Left lung (tissue), 14 donors: ENCODE data around the gene CLDND2. TPM values are rescaled to one million over a fixed set of nuclear protein-coding genes. Genes with fewer than 3 reads are reported as not detected.
"Not testable (repeated sequence)": the region's sequence is repeated elsewhere in the genome, so short reads cannot be mapped to it uniquely, and the experiment has no call there.

Source experiments
- ATAC-seq: fragments of 200-7000 bp; cut with Tn5 transposase; one replicate; pipeline ENCODE4 v1.9.1; 2020; ENCODE audit warnings: moderate library complexity
- DNase-seq, 4 donors: peaks; one replicate each; pipeline ENCODE4 v3.0.0-alpha.2; 2013 to 2020
- H3K27ac ChIP-seq, 2 donors: fragments of 200-600 bp; sonication (generic) in 1 of 2; one replicate each; pipeline versions ENCODE4 v1.5.0 to v1.8.0; 2020 to 2021
- H3K27me3 ChIP-seq, 2 donors: fragments of 200-600 bp; sonication (generic) in 1 of 2; one replicate each; pipeline versions ENCODE4 v1.5.0 to v1.8.0; 2020 to 2021
- H3K36me3 ChIP-seq, 2 donors: fragments of 200-600 bp; sonication (generic) in 1 of 2; one replicate each; pipeline versions ENCODE4 v1.5.0 to v1.8.0; 2020 to 2021
- H3K4me1 ChIP-seq, 2 donors: fragments of 200-600 bp; one replicate each; pipeline ENCODE4 v1.8.0; 2021
- H3K4me3 ChIP-seq, 2 donors: fragments of 200-600 bp; sonication (generic) in 1 of 2; one replicate each; pipeline versions ENCODE4 v1.5.0 to v1.8.0; 2020 to 2021; ENCODE audit warnings: mild to moderate bottlenecking in 1 of 2
- H3K9me3 ChIP-seq, 2 donors: fragments of 200-600 bp; sonication (generic) in 1 of 2; one replicate each; pipeline versions ENCODE4 v1.5.0 to v1.8.0; 2020 to 2021
- intact Hi-C, 2 donors: fragments of 100-400 bp; cut with DNase I; formaldehyde crosslinking; loops; one replicate each; pipeline versions ENCODE4 v1.11.2 to v1.14.2; 2022
- long read RNA-seq, 12 donors: library from polyadenylated mRNA in 2 of 12; unstranded in 2 of 12; transcript quantifications; one replicate each; pipeline ENCODE4 v2.0.0 and lab custom pipeline, GENCODE V29; 2019 to 2026
- polyA plus RNA-seq, 6 donors: library from polyadenylated mRNA; unstranded; fragments of 120-200 nt; gene quantifications; one replicate each; pipeline ENCODE4 v1.2.1, GENCODE V29; 2013; ENCODE audit not compliant: insufficient read length in 6 of 6
- total RNA-seq, 2 donors: library from RNA; stranded (reverse); fragmentation: NEBNext Ultra II Directional; extraction: Animal tissue kit (Norgen Biotek cat#: 25700); gene quantifications; one replicate each; pipeline ENCODE4 v1.2.1, GENCODE V29; 2021
- TF ChIP-seq, protein P1 (sequence below), 2 donors: fragments of 200-600 bp; sonication (generic) in 1 of 2; IDR thresholded peaks; one replicate each; pipeline versions ENCODE4 v1.5.0 to v1.8.0; 2021; ENCODE audit warnings: antibody characterized with exemption in 2 of 2
- donor health status: DM: no; HTN: yes; CAD: no.
- donor health status: DM: no; HTN: no; CAD: no.

Gene CLDND2, protein sequence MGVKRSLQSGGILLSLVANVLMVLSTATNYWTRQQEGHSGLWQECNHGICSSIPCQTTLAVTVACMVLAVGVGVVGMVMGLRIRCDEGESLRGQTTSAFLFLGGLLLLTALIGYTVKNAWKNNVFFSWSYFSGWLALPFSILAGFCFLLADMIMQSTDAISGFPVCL
- total RNA-seq (1 to 10 TPM; 1.4 to 1.6 TPM), polyA plus RNA-seq (1 to 10 TPM in 5 of 6 donors, under 1 TPM in 1; 0.92 to 1.9 (median 1.4) TPM)
- long read RNA-seq, donor 1, result 0 reads
- long read RNA-seq, donor 2, result 0 reads
- long read RNA-seq, donor 3, result 0 reads
- long read RNA-seq, donor 4, result 0 reads
- long read RNA-seq, donor 5, result 0 reads
- long read RNA-seq, donor 6, result 0 reads
- long read RNA-seq, donor 7, result 0 reads
- long read RNA-seq, donor 8, result 0 reads
- long read RNA-seq, donor 9, result 0 reads
- long read RNA-seq, donor 10, result 0 reads
- long read RNA-seq, donor 11, result 0 reads
- long read RNA-seq, donor 12, result 0 reads

DNA sequence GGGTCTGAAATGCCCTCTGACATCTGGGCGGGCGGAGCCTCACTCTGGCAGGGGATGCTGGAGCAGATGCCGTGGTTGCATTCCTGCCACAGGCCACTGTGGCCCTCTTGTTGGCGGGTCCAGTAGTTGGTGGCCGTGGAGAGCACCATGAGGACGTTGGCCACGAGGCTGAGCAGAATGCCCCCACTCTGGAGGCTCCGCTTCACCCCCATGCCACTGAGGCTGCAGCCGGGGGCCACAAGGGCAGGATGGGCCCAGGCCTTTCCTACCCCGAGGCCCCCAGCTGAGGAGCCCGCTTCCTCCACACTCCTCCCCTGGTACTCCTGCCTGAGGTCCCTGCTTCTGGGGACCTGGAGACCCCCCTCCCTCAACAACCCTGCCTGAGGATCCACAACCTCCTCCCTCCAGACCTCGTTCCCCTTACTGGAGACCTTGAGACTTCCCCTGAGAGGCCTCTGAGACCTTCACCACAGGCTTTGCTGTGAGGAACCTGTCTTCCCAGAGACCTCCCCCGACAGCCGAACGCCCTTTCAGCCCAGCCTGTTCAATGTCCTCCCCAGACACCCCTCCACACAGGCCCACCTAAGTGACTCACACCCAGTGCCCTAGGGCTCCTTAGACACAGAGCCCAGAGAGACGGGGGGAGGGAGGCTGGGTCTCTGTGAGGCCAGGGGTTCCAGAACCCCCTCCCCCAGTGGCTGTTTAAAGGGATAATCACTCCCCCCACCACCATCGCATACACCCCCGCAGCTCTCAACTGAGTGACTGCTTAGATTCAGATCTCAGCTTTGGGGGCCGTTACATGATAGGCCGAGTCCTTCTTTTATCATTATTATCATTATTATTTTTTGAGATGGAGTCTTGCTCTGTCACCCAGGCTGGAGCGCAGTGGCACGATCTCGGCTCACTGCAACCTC lies at the start of gene CLDND2:
Gene CLDND2, minus strand, starts transcription at position 638 of the 917 bp plus-strand sequence. Its CDS starts 426 bp downstream, at position 212.
- TF ChIP-seq, protein P1, sequence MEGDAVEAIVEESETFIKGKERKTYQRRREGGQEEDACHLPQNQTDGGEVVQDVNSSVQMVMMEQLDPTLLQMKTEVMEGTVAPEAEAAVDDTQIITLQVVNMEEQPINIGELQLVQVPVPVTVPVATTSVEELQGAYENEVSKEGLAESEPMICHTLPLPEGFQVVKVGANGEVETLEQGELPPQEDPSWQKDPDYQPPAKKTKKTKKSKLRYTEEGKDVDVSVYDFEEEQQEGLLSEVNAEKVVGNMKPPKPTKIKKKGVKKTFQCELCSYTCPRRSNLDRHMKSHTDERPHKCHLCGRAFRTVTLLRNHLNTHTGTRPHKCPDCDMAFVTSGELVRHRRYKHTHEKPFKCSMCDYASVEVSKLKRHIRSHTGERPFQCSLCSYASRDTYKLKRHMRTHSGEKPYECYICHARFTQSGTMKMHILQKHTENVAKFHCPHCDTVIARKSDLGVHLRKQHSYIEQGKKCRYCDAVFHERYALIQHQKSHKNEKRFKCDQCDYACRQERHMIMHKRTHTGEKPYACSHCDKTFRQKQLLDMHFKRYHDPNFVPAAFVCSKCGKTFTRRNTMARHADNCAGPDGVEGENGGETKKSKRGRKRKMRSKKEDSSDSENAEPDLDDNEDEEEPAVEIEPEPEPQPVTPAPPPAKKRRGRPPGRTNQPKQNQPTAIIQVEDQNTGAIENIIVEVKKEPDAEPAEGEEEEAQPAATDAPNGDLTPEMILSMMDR (IDR thresholded peaks at IDR 0.05), result no peak
- DNase-seq, result no peak
- H3K27me3 ChIP-seq, result no peaks in the 10 kb centered on the region
- H3K9me3 ChIP-seq, result no peaks in the 10 kb centered on the region
- intact Hi-C loops, result no loop called here
- peaks cover 0 to 63% of the 10 kb centered on the region in 2 donors for H3K4me1 ChIP-seq
- peak within 1 kb of the TSS; percentile 52 to 65 for H3K4me3 ChIP-seq
- peak within 1 kb of the TSS; percentile 72 to 95 for H3K27ac ChIP-seq
- no peaks in the 10 kb centered on the region for H3K36me3 ChIP-seq
- no peak for ATAC-seq

DNA sequence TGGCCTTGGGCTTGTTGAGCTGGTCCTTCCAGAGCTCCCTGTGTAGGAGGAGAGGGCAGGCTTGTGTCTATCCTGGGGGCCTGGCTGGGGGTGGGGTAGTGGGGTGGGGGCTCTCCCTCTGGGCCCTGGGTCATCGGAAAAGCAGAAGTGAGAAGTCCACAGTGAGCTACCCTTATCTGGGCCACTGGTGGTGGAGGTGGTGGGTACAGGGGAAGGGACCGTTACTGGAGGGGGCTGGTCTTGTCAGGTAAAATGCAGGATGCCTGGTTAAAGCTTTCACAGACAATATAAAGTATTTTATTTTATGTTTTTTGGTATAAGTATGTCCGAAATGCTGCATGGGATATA lies 49.0 kb upstream of the CLDND2 start:
- no peak for DNase-seq

DNA sequence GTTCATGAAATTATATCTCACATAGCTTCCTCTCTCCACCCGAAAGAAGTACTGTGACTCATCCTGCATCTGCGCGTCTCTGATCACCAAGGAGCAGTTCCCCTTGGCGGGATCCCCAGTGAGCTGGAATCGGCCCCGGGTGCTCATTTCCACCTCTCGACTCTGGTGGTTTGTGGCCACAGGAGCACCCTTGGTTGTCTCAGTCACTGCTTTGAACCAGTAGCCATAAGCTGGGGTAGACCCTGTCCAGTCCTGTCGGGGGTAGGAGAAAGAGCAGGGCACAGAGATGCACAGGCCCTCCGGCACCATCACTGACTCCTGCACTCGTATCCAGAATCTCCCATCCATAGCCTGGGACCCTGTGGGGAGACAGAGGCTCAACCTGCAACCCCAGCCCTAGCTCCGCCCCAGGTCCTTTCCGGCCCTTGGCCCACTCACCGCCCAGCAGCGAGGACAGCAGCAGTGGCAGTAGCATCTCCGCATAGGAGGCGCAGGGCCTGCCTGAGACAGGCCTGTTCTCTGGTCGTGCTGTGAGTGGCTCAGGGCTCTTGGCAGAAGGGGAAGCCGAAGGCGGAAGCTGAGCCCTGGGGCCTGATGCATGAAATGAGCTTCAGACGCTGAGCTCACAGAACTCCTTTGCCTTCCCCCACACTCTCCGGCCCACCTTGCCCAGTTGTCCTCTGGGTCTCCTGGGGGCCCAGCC lies 48.5 kb upstream of the CLDND2 start, which contains the start of gene SIGLEC10:
Gene SIGLEC10, minus strand, starts transcription at position 536 of the 703 bp plus-strand sequence. Its CDS starts 61 bp downstream, at position 475.
- Histone ChIP-seq H3K27ac (peak within 1 kb of the TSS; percentile 33 to 94), H3K27me3 (peaks cover 0 to 59% of the 10 kb centered on the region in 2 donors), H3K36me3 (peaks cover 0 to 23% of the 10 kb centered on the region in 2 donors), H3K9me3 (no peaks in the 10 kb centered on the region), H3K4me1 (peaks cover 0 to 69% of the 10 kb centered on the region in 2 donors), H3K4me3 (peak within 1 kb of the TSS in 1 of 2 donors; percentile 48)
- intact Hi-C loops, result no loop called here
- peak in 2 of 4 donors; percentile 79 to 92 for DNase-seq
- peak; percentile 67 for ATAC-seq
- TF ChIP-seq, protein P1 (IDR thresholded peaks at IDR 0.05), result no peak

More for the DNA sequence above, 49.0 kb upstream of the CLDND2 start:
- TF ChIP-seq, protein P1 (IDR thresholded peaks at IDR 0.05), result no peak
- H3K36me3 ChIP-seq, result peaks cover 0 to 23% of the 10 kb centered on the region in 2 donors
- no peaks in the 10 kb centered on the region for H3K9me3 ChIP-seq
- ATAC-seq, result peak; percentile 5
- H3K4me3 ChIP-seq, result peak overlapping the region in 1 of 2 donors; percentile 48
- peaks cover 0 to 59% of the 10 kb centered on the region in 2 donors for H3K27me3 ChIP-seq
- peaks cover 0 to 69% of the 10 kb centered on the region in 2 donors for H3K4me1 ChIP-seq
- peak overlapping the region; percentile 33 to 94 for H3K27ac ChIP-seq
- intact Hi-C loops, result no loop called here

DNA sequence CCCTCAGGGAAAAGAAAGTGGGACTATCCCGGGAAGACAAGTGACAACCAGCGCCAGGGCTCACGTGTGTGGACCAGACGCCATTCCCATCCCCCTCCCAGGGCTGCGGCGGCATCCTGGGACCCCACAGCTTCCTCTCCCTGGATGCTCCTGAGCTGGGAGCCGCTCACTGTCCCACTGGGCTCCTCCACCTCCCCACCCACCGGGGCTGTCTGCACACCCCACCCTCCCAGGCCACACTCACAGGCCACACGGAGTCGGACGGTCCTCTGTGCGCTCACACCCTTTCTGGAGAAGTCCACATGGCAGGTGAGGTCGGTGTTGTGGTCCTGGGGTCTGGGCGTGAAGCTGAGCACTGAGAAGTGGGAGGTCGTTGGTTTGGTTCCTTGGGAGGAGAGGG lies 47.6 kb upstream of the CLDND2 start:
- ATAC-seq, H3K9me3 ChIP-seq, intact Hi-C loops, DNase-seq: not testable (repeated sequence)
- peak overlapping the region in 1 of 2 donors; percentile 48 for H3K4me3 ChIP-seq
- H3K27ac ChIP-seq, result peak overlapping the region in 1 of 2 donors; percentile 94
- peaks cover 0 to 23% of the 10 kb centered on the region in 2 donors for H3K36me3 ChIP-seq
- peaks cover 0 to 62% of the 10 kb centered on the region in 2 donors for H3K4me1 ChIP-seq
- peaks cover 0 to 55% of the 10 kb centered on the region in 2 donors for H3K27me3 ChIP-seq

DNA sequence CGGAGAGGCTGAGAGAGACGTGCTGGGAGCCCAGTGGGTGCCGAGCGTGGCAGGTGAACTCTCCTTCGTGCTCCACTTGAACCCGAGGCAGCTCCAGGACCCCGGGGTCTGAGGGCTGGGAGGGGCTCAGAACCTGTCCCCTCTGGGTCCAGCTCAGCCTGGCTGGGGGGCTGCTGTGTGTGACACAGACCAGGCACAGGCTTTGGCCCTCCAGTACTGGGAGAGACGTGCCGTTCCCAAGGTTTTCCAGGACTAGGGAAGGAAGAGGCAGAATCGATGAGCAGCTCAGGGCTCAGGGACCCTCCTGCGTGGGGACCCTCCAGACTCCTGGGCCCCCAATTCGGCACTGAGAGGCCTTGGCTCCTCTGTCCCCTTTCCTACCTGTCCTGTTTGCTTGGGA lies 46.4 kb upstream of the CLDND2 start:
- H3K27ac ChIP-seq, result no peak overlapping the region
- H3K36me3 ChIP-seq, result peaks cover 0 to 29% of the 10 kb centered on the region in 2 donors
- intact Hi-C loops, result no loop called here
- peak overlapping the region in 1 of 2 donors; percentile 48 for H3K4me3 ChIP-seq
- ATAC-seq (no peak), DNase-seq (no peak)
- TF ChIP-seq, protein P1 (IDR thresholded peaks at IDR 0.05), result no peak
- peaks cover 0 to 42% of the 10 kb centered on the region in 2 donors for H3K27me3 ChIP-seq
- H3K4me1 ChIP-seq, result peaks cover 0 to 57% of the 10 kb centered on the region in 2 donors
- H3K9me3 ChIP-seq, result no peaks in the 10 kb centered on the region
